ENCODE measurements around the gene KIF14.
"Not testable (repeated sequence)": the region's sequence is repeated elsewhere in the genome, so short reads cannot be mapped to it uniquely, and the experiment has no call there.

DNA sequence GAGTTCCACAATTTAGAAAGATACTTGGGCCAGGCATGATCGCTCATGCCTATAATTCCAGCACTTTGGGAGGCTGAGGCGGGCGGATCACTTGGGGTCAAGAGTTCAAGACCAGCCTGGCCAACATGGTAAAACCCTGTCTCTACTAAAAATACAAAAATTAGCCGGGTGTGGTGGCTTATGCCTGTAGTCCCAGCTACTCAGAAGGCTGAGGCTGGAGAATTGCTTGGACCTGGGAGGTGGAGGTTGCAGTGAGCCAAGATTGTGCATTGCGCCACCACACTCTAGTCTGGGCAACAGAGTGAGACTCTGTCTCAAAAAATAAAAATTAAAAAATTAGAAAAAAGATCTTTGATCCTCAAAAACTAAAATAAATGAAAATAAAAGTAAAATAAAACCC lies 96.0 kb downstream of the KIF14 start:
- not testable (repeated sequence) for TF ChIP-seq ELF4 (IDR thresholded peaks at IDR 0.05); BHLHE40 (IDR thresholded peaks at IDR 0.05; ENCODE audit: borderline replicate concordance); SP1 (IDR thresholded peaks at IDR 0.05); FOXM1 (IDR thresholded peaks at IDR 0.05; ENCODE audit: borderline replicate concordance); TARDBP (IDR thresholded peaks at IDR 0.05); NFRKB (IDR thresholded peaks at IDR 0.05); HDGF (IDR thresholded peaks at IDR 0.05; ENCODE audit: borderline replicate concordance); FOXA1 (IDR thresholded peaks at IDR 0.05)
